OCI-LY3 (cell line): ENCODE data around the gene CCDC74B.
"Not testable (repeated sequence)": the region's sequence is repeated elsewhere in the genome, so short reads cannot be mapped to it uniquely, and the experiment has no call there.

Experiments used
- H2AFZ ChIP-seq: fragments of 200-600, 300-600 bp; shearing (Covaris generic); 2 replicates; pipeline ENCODE4 v1.6.0; 2014; ENCODE audit warnings: antibody characterized with exemption, low read depth, low read length
- H3K27ac ChIP-seq: fragments of 200-600, 300-600 bp; sonication (generic); 2 replicates; pipeline ENCODE4 v1.5.1; 2014; ENCODE audit warnings: mild to moderate bottlenecking, low read length, moderate library complexity, mixed read lengths
- H3K27me3 ChIP-seq: fragments of 200-600, 300-600 bp; sonication (generic); 2 replicates; pipeline ENCODE4 v1.6.1; 2014; ENCODE audit warnings: low read depth, low read length, mixed read lengths
- H3K36me3 ChIP-seq: fragments of 200-600, 300-600 bp; sonication (generic); replicated peaks from 2 replicates; pipeline ENCODE3; 2014; ENCODE audit warnings: low read depth, low read length, mixed read lengths
- H3K4me1 ChIP-seq: fragments of 300-600, 200-600 bp; sonication (generic); 2 replicates; pipeline ENCODE4 v1.6.1; 2014; ENCODE audit warnings: low read length, mixed read lengths
- H3K4me2 ChIP-seq: fragments of 200-600, 300-600 bp; sonication (generic); 2 replicates; pipeline ENCODE4 v1.6.1; 2014; ENCODE audit warnings: low read length, mixed read lengths
- H3K4me3 ChIP-seq: fragments of 300-600, 200-600 bp; sonication (generic); 2 replicates; pipeline ENCODE4 v1.5.1; 2014; ENCODE audit warnings: antibody characterized with exemption, mild to moderate bottlenecking, low read length, moderate library complexity
- H3K79me2 ChIP-seq: fragments of 300-600, 200-600 bp; shearing (Covaris generic); 2 replicates; pipeline ENCODE4 v1.6.1; 2014; ENCODE audit warnings: mild to moderate bottlenecking, low read length, mixed read lengths
- H3K9ac ChIP-seq: fragments of 300-600, 200-600 bp; shearing (Covaris generic); 2 replicates; pipeline ENCODE4 v1.6.0; 2014; ENCODE audit warnings: mild to moderate bottlenecking, low read length, moderate library complexity
- H3K9me3 ChIP-seq: fragments of 200-600, 300-600 bp; shearing (Covaris generic); 2 replicates; pipeline ENCODE4 v1.6.1; 2014; ENCODE audit warnings: low read length, mixed read lengths; ENCODE audit not compliant: insufficient read depth
- H4K20me1 ChIP-seq: fragments of 200-600, 300-600 bp; sonication (generic); 2 replicates; pipeline ENCODE4 v1.6.1; 2016; ENCODE audit warnings: low read length, mixed read lengths; ENCODE audit not compliant: insufficient read depth
- EZH2phosphoT487 ChIP-seq: fragments of 200-600 bp; shearing (Covaris generic); IDR thresholded peaks from 2 replicates; pipeline ENCODE4 v1.6.1; 2018; ENCODE audit warnings: antibody characterized with exemption, mixed run types, low read depth
- TF ChIP-seq, protein P1 (sequence below): fragments of 200-600, 300-600 bp; sonication (generic); IDR thresholded peaks from 2 replicates; pipeline ENCODE4 v1.5.1; 2014; ENCODE audit warnings: antibody characterized with exemption, low read length, low read depth

CCDC74B gene

GRCh38 chr2:130154773-130155765 lies 10.2 kb upstream of the CCDC74B start:
- no peaks in the 10 kb centered on the region for H3K79me2 ChIP-seq
- H3K27ac ChIP-seq: no peak overlapping the region
- H3K4me3 ChIP-seq: no peak overlapping the region
- no peaks in the 10 kb centered on the region for H3K36me3 ChIP-seq
- H2AFZ ChIP-seq: no peak overlapping the region
- peaks cover 13% of the 10 kb centered on the region for H3K4me1 ChIP-seq
- no peaks in the 10 kb centered on the region for H3K9me3 ChIP-seq
- H4K20me1 ChIP-seq: no peaks in the 10 kb centered on the region
- H3K9ac ChIP-seq: no peak overlapping the region
- H3K27me3 ChIP-seq: no peaks in the 10 kb centered on the region
- TF ChIP-seq, protein P1, sequence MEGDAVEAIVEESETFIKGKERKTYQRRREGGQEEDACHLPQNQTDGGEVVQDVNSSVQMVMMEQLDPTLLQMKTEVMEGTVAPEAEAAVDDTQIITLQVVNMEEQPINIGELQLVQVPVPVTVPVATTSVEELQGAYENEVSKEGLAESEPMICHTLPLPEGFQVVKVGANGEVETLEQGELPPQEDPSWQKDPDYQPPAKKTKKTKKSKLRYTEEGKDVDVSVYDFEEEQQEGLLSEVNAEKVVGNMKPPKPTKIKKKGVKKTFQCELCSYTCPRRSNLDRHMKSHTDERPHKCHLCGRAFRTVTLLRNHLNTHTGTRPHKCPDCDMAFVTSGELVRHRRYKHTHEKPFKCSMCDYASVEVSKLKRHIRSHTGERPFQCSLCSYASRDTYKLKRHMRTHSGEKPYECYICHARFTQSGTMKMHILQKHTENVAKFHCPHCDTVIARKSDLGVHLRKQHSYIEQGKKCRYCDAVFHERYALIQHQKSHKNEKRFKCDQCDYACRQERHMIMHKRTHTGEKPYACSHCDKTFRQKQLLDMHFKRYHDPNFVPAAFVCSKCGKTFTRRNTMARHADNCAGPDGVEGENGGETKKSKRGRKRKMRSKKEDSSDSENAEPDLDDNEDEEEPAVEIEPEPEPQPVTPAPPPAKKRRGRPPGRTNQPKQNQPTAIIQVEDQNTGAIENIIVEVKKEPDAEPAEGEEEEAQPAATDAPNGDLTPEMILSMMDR: no peak
- TF ChIP-seq EZH2phosphoT487: no peak
- no peak overlapping the region for H3K4me2 ChIP-seq

GRCh38 chr2:130154423-130154770 lies 9.5 kb upstream of the CCDC74B start:
- H3K36me3 ChIP-seq, H3K79me2 ChIP-seq: not testable (repeated sequence)

GRCh38 chr2:130153721-130154422 lies 9.0 kb upstream of the CCDC74B start:
- not testable (repeated sequence) for H3K4me2 ChIP-seq, H3K27ac ChIP-seq, H3K36me3 ChIP-seq, H3K79me2 ChIP-seq, H3K9me3 ChIP-seq, H4K20me1 ChIP-seq, H2AFZ ChIP-seq, H3K4me3 ChIP-seq, H3K9ac ChIP-seq, H3K27me3 ChIP-seq
- peaks cover 11% of the 10 kb centered on the region for H3K4me1 ChIP-seq

More at GRCh38 chr2:130154423-130154770, 9.5 kb upstream of the CCDC74B start:
- not testable (repeated sequence) for H3K4me2 ChIP-seq, H4K20me1 ChIP-seq, H3K4me3 ChIP-seq, H3K9ac ChIP-seq, H3K27ac ChIP-seq, H3K27me3 ChIP-seq, H2AFZ ChIP-seq, H3K9me3 ChIP-seq
- H3K4me1 ChIP-seq: peaks cover 13% of the 10 kb centered on the region

- no peak overlapping the region for H3K9ac ChIP-seq
- no peak overlapping the region for H3K4me3 ChIP-seq
- no peak for TF ChIP-seq EZH2phosphoT487
- TF ChIP-seq, protein P1: no peak
- no peak overlapping the region for H2AFZ ChIP-seq
- no peak overlapping the region for H3K4me2 ChIP-seq
- H3K9me3 ChIP-seq: no peaks in the 10 kb centered on the region
- H3K4me1 ChIP-seq: peaks cover 2% of the 10 kb centered on the region
- no peak overlapping the region for H3K27ac ChIP-seq
- H4K20me1 ChIP-seq: no peaks in the 10 kb centered on the region
- H3K36me3 ChIP-seq: no peaks in the 10 kb centered on the region
- H3K27me3 ChIP-seq: no peaks in the 10 kb centered on the region
- H3K79me2 ChIP-seq: no peaks in the 10 kb centered on the region
Observed at GRCh38 chr2:130152816-130153595, 8.1 kb upstream of the CCDC74B start.

DNA sequence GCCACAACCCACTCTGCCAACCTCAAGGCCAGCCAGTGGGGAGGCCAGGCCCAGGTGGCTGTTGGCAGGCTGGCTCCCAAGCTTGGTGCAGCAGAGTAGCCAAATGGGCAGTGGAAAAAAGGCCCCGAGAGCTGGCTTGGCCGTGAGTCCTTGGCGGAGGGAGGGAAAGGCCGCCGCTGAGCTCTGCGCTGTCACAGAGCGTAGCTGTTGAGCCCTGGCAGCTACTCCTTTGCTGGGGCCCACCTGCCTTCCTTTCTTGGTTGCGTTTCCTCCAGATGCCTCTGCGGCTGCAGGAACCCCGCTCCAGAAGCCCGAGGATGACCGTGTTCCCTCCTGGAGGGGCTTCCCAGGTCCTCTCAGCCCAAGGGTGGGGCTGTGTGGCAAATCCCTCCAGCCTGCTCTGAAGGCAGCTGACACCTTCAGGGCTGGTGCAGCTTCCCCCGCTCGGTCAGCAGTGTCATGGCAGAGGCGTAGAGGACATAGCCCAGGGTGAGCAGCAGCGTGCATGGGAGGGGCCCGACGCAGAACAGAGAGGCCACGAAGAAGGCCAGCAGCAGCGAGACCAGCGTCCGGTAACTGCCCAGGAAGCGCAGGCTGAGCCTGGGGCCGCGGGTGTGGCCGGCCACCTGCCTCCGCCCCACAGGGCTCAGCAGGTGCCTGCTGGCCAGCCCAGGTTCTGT lies 7.4 kb upstream of the CCDC74B start:
- not testable (repeated sequence) for H3K27ac ChIP-seq, H4K20me1 ChIP-seq, H3K4me1 ChIP-seq, H3K9ac ChIP-seq, H3K36me3 ChIP-seq, H2AFZ ChIP-seq, H3K4me2 ChIP-seq, H3K4me3 ChIP-seq, H3K79me2 ChIP-seq, H3K9me3 ChIP-seq, H3K27me3 ChIP-seq

- H3K27me3 ChIP-seq, H3K79me2 ChIP-seq, H3K9ac ChIP-seq, H3K4me2 ChIP-seq, H3K27ac ChIP-seq, H3K4me1 ChIP-seq, H3K9me3 ChIP-seq, H4K20me1 ChIP-seq, H3K36me3 ChIP-seq, H2AFZ ChIP-seq, H3K4me3 ChIP-seq: not testable (repeated sequence)
Observed at GRCh38 chr2:130151145-130151512, 6.2 kb upstream of the CCDC74B start.
